Fibroblast of lung (primary cell): Measurements from ENCODE around the gene DES. TPM values are rescaled to one million over a fixed set of nuclear protein-coding genes. Genes with fewer than 3 reads are reported as not detected.

Experiments
- DNase-seq, 2 donors: peaks; one replicate each; pipeline versions ENCODE4 v3.0.0 to v3.0.0-alpha.2; 2010; ENCODE audit warnings: low read depth in 2 of 2
- H2AFZ ChIP-seq: 2 replicates; pipeline ENCODE4 v1.5.1; 2012; ENCODE audit warnings: low read length, control low read depth, inconsistent platforms
- H3K27ac ChIP-seq: 2 replicates; pipeline ENCODE4 v1.5.1; 2011; ENCODE audit warnings: low read length, control low read depth; ENCODE audit not compliant: insufficient read depth
- H3K27me3 ChIP-seq: 2 replicates; pipeline ENCODE4 v1.5.1; 2011; ENCODE audit warnings: mild to moderate bottlenecking, low read length; ENCODE audit not compliant: control insufficient read depth, insufficient read depth
- H3K36me3 ChIP-seq: 2 replicates; pipeline ENCODE4 v1.5.1; 2011; ENCODE audit warnings: low read length; ENCODE audit not compliant: control insufficient read depth, insufficient read depth
- H3K4me1 ChIP-seq: 2 replicates; pipeline ENCODE4 v1.5.1; 2011; ENCODE audit warnings: low read length; ENCODE audit not compliant: control insufficient read depth, insufficient read depth; ENCODE audit errors: extremely low read depth
- H3K4me2 ChIP-seq: 2 replicates; pipeline ENCODE4 v1.5.1; 2011; ENCODE audit warnings: low read length, control low read depth; ENCODE audit not compliant: insufficient read depth; ENCODE audit errors: extremely low read depth
- H3K4me3 ChIP-seq, 4 experiments: fragments of 200-600 bp in 1 of 4; sonication (generic) in 1 of 4; replicated peaks in 1 of 4; 2 replicates each; pipeline ENCODE4 v1.5.1; 2011 to 2016; ENCODE audit warnings: low read length in 4 of 4, low read depth in 3 of 4, mild to moderate bottlenecking in 3 of 4, control low read depth in 2 of 4, inconsistent platforms in 1 of 4, mixed read lengths in 1 of 4; ENCODE audit not compliant: insufficient read depth in 1 of 4; ENCODE audit errors: control extremely low read depth in 1 of 4
- H3K79me2 ChIP-seq: 2 replicates; pipeline ENCODE4 v1.5.1; 2012; ENCODE audit warnings: mild to moderate bottlenecking, low read length, inconsistent platforms; ENCODE audit not compliant: control insufficient read depth, insufficient read depth
- H3K9ac ChIP-seq: 2 replicates; pipeline ENCODE4 v1.5.1; 2011; ENCODE audit warnings: mild to moderate bottlenecking, low read length, control low read depth; ENCODE audit not compliant: insufficient read depth
- H3K9me3 ChIP-seq: 2 replicates; pipeline ENCODE4 v1.5.1; 2012; ENCODE audit warnings: low read depth, low read length; ENCODE audit not compliant: control insufficient read depth, insufficient read depth
- H4K20me1 ChIP-seq: 2 replicates; pipeline ENCODE4 v1.5.1; 2011; ENCODE audit warnings: low read length; ENCODE audit not compliant: control insufficient read depth, insufficient read depth; ENCODE audit errors: extremely low read depth
- CTCF ChIP-seq, 2 donors: IDR thresholded peaks in 1 of 2; conservative IDR thresholded peaks in 1 of 2; 1 replicate in 1 of 2; 2 replicates in 1 of 2; pipeline ENCODE4 v1.5.1; 2011 to 2012; ENCODE audit warnings: low read length in 2 of 2, control low read depth in 1 of 2, inconsistent platforms in 1 of 2, low read depth in 1 of 2, mild to moderate bottlenecking in 1 of 2
- EZH2 ChIP-seq: IDR thresholded peaks from 2 replicates; pipeline ENCODE4 v1.5.1; 2012; ENCODE audit warnings: low read length, control low read depth, mild to moderate bottlenecking; ENCODE audit errors: missing control alignments
- polyA plus RNA-seq, 2 donors: library from polyadenylated mRNA; depleted of rRNA in 1 of 2; stranded (reverse) in 1 of 2; unstranded in 1 of 2; fragments of >200 nt; gene quantifications; 2 replicates each; pipeline ENCODE4 v1.2.1, GENCODE V29; 2011 to 2012; ENCODE audit warnings: missing spikeins in 1 of 2
- total RNA-seq: library from RNA; depleted of rRNA; stranded (reverse); fragments of >200 nt; gene quantifications from 2 replicates; pipeline ENCODE4 v1.2.1, GENCODE V29; 2014

DES gene
- total and polyA plus RNA-seq, 2 donors (not counting 1 experiment from before 2014, with no cell fraction given): 11.0 to 34.7 TPM

DNA sequence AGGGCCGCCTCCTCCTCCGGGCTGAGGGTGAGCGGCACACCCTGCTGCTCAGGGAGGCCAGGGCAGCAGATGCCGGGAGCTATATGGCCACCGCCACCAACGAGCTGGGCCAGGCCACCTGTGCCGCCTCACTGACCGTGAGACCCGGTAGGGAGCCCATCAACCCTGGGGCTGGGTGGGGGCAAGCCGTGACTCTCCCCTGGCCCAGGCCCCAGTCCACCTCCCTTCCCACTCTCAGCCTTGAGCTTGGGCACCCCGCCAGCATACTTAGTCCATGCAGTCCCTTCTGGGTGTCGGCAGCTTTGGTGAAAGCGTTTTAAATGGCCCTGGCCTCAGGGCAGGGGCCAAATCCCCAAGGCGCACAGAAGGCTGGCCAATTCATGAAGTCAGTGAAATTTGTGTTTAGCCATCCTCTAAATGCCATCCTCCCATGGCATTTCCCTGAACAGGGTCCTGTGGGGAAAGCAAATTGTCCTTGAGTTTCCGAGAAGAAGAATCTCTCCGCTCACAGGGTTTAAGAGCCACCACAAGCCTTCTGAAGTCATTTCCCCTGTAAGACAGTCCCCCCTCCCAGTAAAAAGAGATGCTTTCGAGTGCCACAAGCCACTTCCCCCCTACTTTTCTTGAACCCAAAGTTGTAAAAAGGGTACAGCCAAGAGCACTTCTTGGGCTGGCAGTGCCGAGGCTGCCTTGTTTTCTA, 33.6 kb downstream of the DES start:
- H3K27me3 ChIP-seq: no peaks in the 10 kb centered on the region
- no peaks in the 10 kb centered on the region for H4K20me1 ChIP-seq
- H3K4me3 ChIP-seq: no peak overlapping the region
- no peaks in the 10 kb centered on the region for H3K9me3 ChIP-seq
- no peak overlapping the region for H3K9ac ChIP-seq
- H3K36me3 ChIP-seq: no peaks in the 10 kb centered on the region
- no peak for TF ChIP-seq EZH2
- TF ChIP-seq CTCF (conservative IDR thresholded peaks at IDR 0.05 in 1 of 2, IDR thresholded peaks at IDR 0.05 in 1 of 2; ENCODE audit: low read depth in 1 of 2, low read length in 2 of 2): no peak
- no peaks in the 10 kb centered on the region for H3K79me2 ChIP-seq
- H3K27ac ChIP-seq: no peak overlapping the region
- H2AFZ ChIP-seq: no peak overlapping the region
- no peak overlapping the region for H3K4me2 ChIP-seq
- DNase-seq: peak; percentile 19 to 69
- H3K4me1 ChIP-seq: peaks cover 21% of the 10 kb centered on the region

- no peaks in the 10 kb centered on the region for H3K27me3 ChIP-seq
- no peak overlapping the region for H2AFZ ChIP-seq
- no peak overlapping the region for H3K4me2 ChIP-seq
- H3K27ac ChIP-seq: peak overlapping the region; percentile 60
- peaks cover 21% of the 10 kb centered on the region for H3K4me1 ChIP-seq
- TF ChIP-seq EZH2 (no peak), CTCF (conservative IDR thresholded peaks at IDR 0.05 in 1 of 2, IDR thresholded peaks at IDR 0.05 in 1 of 2; ENCODE audit: low read depth in 1 of 2, low read length in 2 of 2) (no peak)
- H3K36me3 ChIP-seq: no peaks in the 10 kb centered on the region
- peak; percentile 90 to 99 for DNase-seq
- H3K79me2 ChIP-seq: no peaks in the 10 kb centered on the region
- no peak overlapping the region for H3K4me3 ChIP-seq
- H3K9me3 ChIP-seq: no peaks in the 10 kb centered on the region
- H3K9ac ChIP-seq: no peak overlapping the region
- no peaks in the 10 kb centered on the region for H4K20me1 ChIP-seq
Observed at GRCh38 chr2:219452361-219453317, 34.5 kb downstream of the DES start.
